K562 (cell line): Measurements from ENCODE around the gene MYBPC3. TPM values are rescaled to one million over a fixed set of nuclear protein-coding genes. Genes with fewer than 3 reads are reported as not detected.

ENCODE experiments used
- C11orf30 ChIP-seq: fragments of 450-650 bp; IDR thresholded peaks from 2 replicates; pipeline ENCODE4 v1.6.1; 2016; ENCODE audit warnings: low read depth, mild to moderate bottlenecking
- CEBPZ ChIP-seq: fragments of 150-350 bp; IDR thresholded peaks from 2 replicates; pipeline ENCODE4 v1.6.1; 2014; ENCODE audit warnings: low read depth, mild to moderate bottlenecking, low read length, borderline replicate concordance
- CREB1 ChIP-seq, 2 experiments: sonication (generic) in 1 of 2; formaldehyde crosslinking in 1 of 2; IDR thresholded peaks; 2 replicates each; pipeline versions ENCODE4 v1.6.1 to v1.8.0; 2012 to 2022; ENCODE audit warnings: inconsistent platforms in 1 of 2, mild to moderate bottlenecking in 1 of 2, missing genetic modification reagents in 1 of 2, moderate library complexity in 1 of 2
- ELF2 ChIP-seq: fragments of 250-450 bp; sonication (Bioruptor Pico); IDR thresholded peaks from 2 replicates; pipeline ENCODE4 v1.5.0; 2021; ENCODE audit warnings: mild to moderate bottlenecking
- ETS1 ChIP-seq: conservative IDR thresholded peaks from 2 replicates; pipeline ENCODE4 v1.6.1; 2011; ENCODE audit warnings: low read depth, mild to moderate bottlenecking, low read length; ENCODE audit not compliant: control insufficient read depth
- FUS ChIP-seq: fragments of 200-400 bp; formaldehyde crosslinking; optimal IDR thresholded peaks from 2 replicates; pipeline ENCODE3; 2017; ENCODE audit warnings: low read depth, low read length
- HDAC3 ChIP-seq: fragments of 450-650 bp; IDR thresholded peaks from 2 replicates; pipeline ENCODE4 v1.6.1; 2018; ENCODE audit warnings: borderline replicate concordance, mild to moderate bottlenecking, moderate library complexity; ENCODE audit not compliant: partially characterized antibody
- HNRNPLL ChIP-seq: fragments of 200-400 bp; formaldehyde crosslinking; IDR thresholded peaks from 2 replicates; pipeline ENCODE4 v1.6.1; 2017; ENCODE audit warnings: low read length, low read depth, mild to moderate bottlenecking; ENCODE audit not compliant: poor library complexity, severe bottlenecking
- MEF2D ChIP-seq: conservative IDR thresholded peaks from 2 replicates; pipeline ENCODE4 v1.6.1; 2016; ENCODE audit warnings: low read depth, missing genetic modification characterization, missing compliant biosample characterization
- POLR2A ChIP-seq: fragments of 450-650 bp; conservative IDR thresholded peaks from 2 replicates; pipeline ENCODE4 v1.6.1; 2016
- RBM15 ChIP-seq: fragments of 200-400 bp; formaldehyde crosslinking; IDR thresholded peaks from 2 replicates; pipeline ENCODE4 v1.6.1; 2018; ENCODE audit warnings: mild to moderate bottlenecking, low read length, moderate library complexity; ENCODE audit not compliant: insufficient read depth
- TAF15 ChIP-seq: fragments of 200-400 bp; formaldehyde crosslinking; IDR thresholded peaks from 2 replicates; pipeline ENCODE4 v1.6.1; 2017; ENCODE audit warnings: mild to moderate bottlenecking, low read depth, low read length, moderate library complexity
- TAL1 ChIP-seq: fragments of 450-650 bp; IDR thresholded peaks from 2 replicates; pipeline ENCODE4 v1.6.1; 2016; ENCODE audit warnings: mild to moderate bottlenecking
- TBL1XR1 ChIP-seq, 2 experiments: IDR thresholded peaks; 2 replicates each; pipeline ENCODE4 v1.6.1; 2012; ENCODE audit warnings: improper control_type of control experiment in 2 of 2, low read length in 2 of 2, mild to moderate bottlenecking in 1 of 2
- ZBTB43 ChIP-seq: sonication (generic); formaldehyde crosslinking; IDR thresholded peaks from 2 replicates; pipeline ENCODE4 v1.8.0; 2023; ENCODE audit warnings: mild to moderate bottlenecking, missing genetic modification reagents
- ZC3H4 ChIP-seq: sonication (generic); formaldehyde crosslinking; IDR thresholded peaks from 2 replicates; pipeline ENCODE4 v1.9.0; 2021; ENCODE audit warnings: missing genetic modification reagents, borderline replicate concordance
- ZNF395 ChIP-seq: fragments of 200-800 bp; sonication (Bioruptor generic); IDR thresholded peaks from 2 replicates; pipeline ENCODE4 v1.6.1; 2017; ENCODE audit warnings: missing genetic modification characterization, missing compliant biosample characterization
- polyA plus RNA-seq, 8 experiments: library from polyadenylated mRNA; depleted of rRNA in 4 of 8; stranded (reverse) in 5 of 8; unstranded in 3 of 8; fragments of >200 nt; fragmentation: Nextera tagmentation in 2 of 8; fragmentation: Illumina TruSeq in 1 of 8; extraction: Ambion mirVana in 2 of 8; extraction: Trizol in 1 of 8; gene quantifications; 2 replicates each; pipeline versions ENCODE4 v1.2.1 to v1.2.3, GENCODE V29; 2011 to 2014; ENCODE audit warnings: inconsistent platforms in 1 of 8, missing spikeins in 1 of 8
- total RNA-seq, 7 experiments: library from RNA; depleted of rRNA in 6 of 7; stranded (reverse); fragments of >200 nt in 6 of 7; fragmentation: Illumina TruSeq in 2 of 7; extraction: Trizol in 2 of 7; gene quantifications; 2 replicates each; pipeline versions ENCODE4 v1.2.1 to v1.2.3, GENCODE V29; 2011 to 2021; ENCODE audit warnings: low replicate concordance in 1 of 7
- TF ChIP-seq, protein P1 (sequence below): fragments of 250-450 bp; sonication (Bioruptor Pico); IDR thresholded peaks from 2 replicates; pipeline ENCODE4 v1.5.0; 2021

MYBPC3 gene
- total and polyA plus RNA-seq, 9 of the 15 experiments (the other 6 are each of a cell fraction or from before 2014, with no cell fraction given) = 0.01 TPM; not detected in 8

- TF ChIP-seq ETS1 (peak; percentile 13; the same call in 1 of the 2 replicates), MEF2D (tag) (peak; percentile 17), RBM15 (no peak), ZC3H4 (no peak; the same call in 1 of the 2 replicates), C11orf30 (no peak), TAL1 (peak; percentile 89), POLR2A (peak; percentile 74), FUS (no peak), TAF15 (no peak), CEBPZ (no peak), ZBTB43 (CRISPR knock-in tag) (no peak; the same call in 1 of the 2 replicates), CREB1 (IDR thresholded peaks at IDR 0.05) (peak; percentile 74), CREB1 (CRISPR knock-in tag; IDR thresholded peaks at IDR 0.05) (no peak; the same call in 1 of the 2 replicates), ELF2 (CRISPR knock-in tag) (no peak), HNRNPLL (no peak), TBL1XR1 (IDR thresholded peaks at IDR 0.05; ENCODE audit: low read length in 2 of 2) (peak in 1 of 2 experiments; percentile 79; a peak in 2 of 4 replicates), ZNF395 (CRISPR knock-in tag) (peak; percentile 89), HDAC3 (no peak)
- TF ChIP-seq, protein P1, sequence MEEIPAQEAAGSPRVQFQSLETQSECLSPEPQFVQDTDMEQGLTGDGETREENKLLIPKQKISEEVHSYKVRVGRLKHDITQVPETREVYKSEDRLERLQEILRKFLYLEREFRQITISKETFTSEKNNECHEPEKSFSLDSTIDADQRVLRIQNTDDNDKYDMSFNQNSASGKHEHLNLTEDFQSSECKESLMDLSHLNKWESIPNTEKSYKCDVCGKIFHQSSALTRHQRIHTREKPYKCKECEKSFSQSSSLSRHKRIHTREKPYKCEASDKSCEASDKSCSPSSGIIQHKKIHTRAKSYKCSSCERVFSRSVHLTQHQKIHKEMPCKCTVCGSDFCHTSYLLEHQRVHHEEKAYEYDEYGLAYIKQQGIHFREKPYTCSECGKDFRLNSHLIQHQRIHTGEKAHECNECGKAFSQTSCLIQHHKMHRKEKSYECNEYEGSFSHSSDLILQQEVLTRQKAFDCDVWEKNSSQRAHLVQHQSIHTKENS (CRISPR knock-in tag) = no peak
These were observed 25.7 kb upstream of the MYBPC3 start, which contains the start of gene SPI1 (continued) for GRCh38 chr11:47378010-47378835.
